ENCODE data around the gene NLK. TPM values are rescaled to one million over a fixed set of nuclear protein-coding genes. Genes with fewer than 3 reads are reported as not detected.

The NLK gene
- total and polyA plus RNA-seq, 2 of the 13 experiments (the other 11 are each of a cell fraction or from before 2014, with no cell fraction given): 13.4 to 14.6 TPM

GRCh38 chr17:28057731-28058246, 15.3 kb downstream of the NLK start (continued):
- TF ChIP-seq, protein P1, sequence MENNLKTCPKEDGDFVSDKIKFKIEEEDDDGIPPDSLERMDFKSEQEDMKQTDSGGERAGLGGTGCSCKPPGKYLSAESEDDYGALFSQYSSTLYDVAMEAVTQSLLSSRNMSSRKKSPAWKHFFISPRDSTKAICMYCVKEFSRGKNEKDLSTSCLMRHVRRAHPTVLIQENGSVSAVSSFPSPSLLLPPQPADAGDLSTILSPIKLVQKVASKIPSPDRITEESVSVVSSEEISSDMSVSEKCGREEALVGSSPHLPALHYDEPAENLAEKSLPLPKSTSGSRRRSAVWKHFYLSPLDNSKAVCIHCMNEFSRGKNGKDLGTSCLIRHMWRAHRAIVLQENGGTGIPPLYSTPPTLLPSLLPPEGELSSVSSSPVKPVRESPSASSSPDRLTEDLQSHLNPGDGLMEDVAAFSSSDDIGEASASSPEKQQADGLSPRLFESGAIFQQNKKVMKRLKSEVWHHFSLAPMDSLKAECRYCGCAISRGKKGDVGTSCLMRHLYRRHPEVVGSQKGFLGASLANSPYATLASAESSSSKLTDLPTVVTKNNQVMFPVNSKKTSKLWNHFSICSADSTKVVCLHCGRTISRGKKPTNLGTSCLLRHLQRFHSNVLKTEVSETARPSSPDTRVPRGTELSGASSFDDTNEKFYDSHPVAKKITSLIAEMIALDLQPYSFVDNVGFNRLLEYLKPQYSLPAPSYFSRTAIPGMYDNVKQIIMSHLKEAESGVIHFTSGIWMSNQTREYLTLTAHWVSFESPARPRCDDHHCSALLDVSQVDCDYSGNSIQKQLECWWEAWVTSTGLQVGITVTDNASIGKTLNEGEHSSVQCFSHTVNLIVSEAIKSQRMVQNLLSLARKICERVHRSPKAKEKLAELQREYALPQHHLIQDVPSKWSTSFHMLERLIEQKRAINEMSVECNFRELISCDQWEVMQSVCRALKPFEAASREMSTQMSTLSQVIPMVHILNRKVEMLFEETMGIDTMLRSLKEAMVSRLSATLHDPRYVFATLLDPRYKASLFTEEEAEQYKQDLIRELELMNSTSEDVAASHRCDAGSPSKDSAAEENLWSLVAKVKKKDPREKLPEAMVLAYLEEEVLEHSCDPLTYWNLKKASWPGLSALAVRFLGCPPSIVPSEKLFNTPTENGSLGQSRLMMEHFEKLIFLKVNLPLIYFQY (CRISPR knock-in tag; IDR thresholded peaks at IDR 0.05; ENCODE audit: borderline replicate concordance): no peak
- no peak for TF ChIP-seq SPEN (CRISPR knock-in tag; IDR thresholded peaks at IDR 0.05; ENCODE audit: low read depth)

GRCh38 chr17:28059675-28060074, 17.2 kb downstream of the NLK start:
- H3K4me2 ChIP-seq (ENCODE audit: low read depth, low read length): no peak overlapping the region
- in situ Hi-C loops (cut with HindIII; ENCODE audit: extremely low pct_ligation_motif_present, low pct_unique_long_range_greater_than_20kb): no loop called here
- H3K4me3 ChIP-seq (replicated peaks in 1 of 3; ENCODE audit: insufficient read depth in 1 of 3, low read depth in 2 of 3, low read length in 3 of 3): no peak overlapping the region
- peaks cover 30% of the 10 kb centered on the region for H3K4me1 ChIP-seq (ENCODE audit: insufficient read depth, low read length)
- 90% methylated on average over 1 of the region's 1 CpG for whole genome bisulfite sequencing (ENCODE audit: low lambda C conversion rate)
- TF ChIP-seq SOX13 (IDR thresholded peaks at IDR 0.05): no peak
- TF ChIP-seq SOX13 (CRISPR knock-in tag; conservative IDR thresholded peaks at IDR 0.05 in 1 of 2, IDR thresholded peaks at IDR 0.05 in 1 of 2): no peak
- no peak for TF ChIP-seq EHMT2 (IDR thresholded peaks at IDR 0.05; ENCODE audit: borderline replicate concordance, low read depth, low read length)
- TF ChIP-seq MED8 (CRISPR knock-in tag; IDR thresholded peaks at IDR 0.05; ENCODE audit: insufficient replicate concordance): no peak
- peak; percentile 38; the same call in 1 of the 2 replicates for TF ChIP-seq SRF (IDR thresholded peaks at IDR 0.05; ENCODE audit: low read depth, low read length)
- ATAC-seq: no peak
- H3K79me2 ChIP-seq (ENCODE audit: insufficient read depth, low read length): peaks cover 28% of the 10 kb centered on the region
- BruUV-seq (replicated peaks): no TSS peak
- ChIA-PET CTCF (ENCODE audit: low intra/inter-chr PET ratio, low total read pairs) (no interaction called here), POLR2A (interaction anchor here (1.9 kb wide), 1 partner anchor 18 kb away, joined by 11 read pairs; no protein-coding TSS in a partner anchor)
- no peak for DNase-seq (ENCODE audit: low spot score)
- H3K27ac ChIP-seq (ENCODE audit: extremely low read length, insufficient read depth, low read length): no peak overlapping the region
- H3K9me3 ChIP-seq (ENCODE audit: low read length): no peaks in the 10 kb centered on the region
- no peak for FAIRE-seq
- H4K20me1 ChIP-seq (ENCODE audit: insufficient read depth, low read length): 0 out of 2 replicates have a peak, but pooled peaks cover 2% of the 10 kb centered on the region
- no peak overlapping the region for H2AFZ ChIP-seq (ENCODE audit: low read length)
- no peak overlapping the region for H3K9ac ChIP-seq (ENCODE audit: insufficient read depth, low read depth, low read length)
- no peaks in the 10 kb centered on the region for H3K36me3 ChIP-seq (replicated peaks in 1 of 2; ENCODE audit: control insufficient read depth in 1 of 2, insufficient read depth in 2 of 2, low read length in 2 of 2)
- no peaks in the 10 kb centered on the region for H3K27me3 ChIP-seq (ENCODE audit: control insufficient read depth in 1 of 2, insufficient read depth in 2 of 2, low read length in 2 of 2)
- intact Hi-C loops (cut with micrococcal nuclease; ENCODE audit: unreplicated experiment): loop anchor here (10.0 kb wide), 1 partner anchor 45 kb away; no protein-coding TSS in a partner anchor
